ENCODE data around the gene TMCC1. TPM values are rescaled to one million over a fixed set of nuclear protein-coding genes. Genes with fewer than 3 reads are reported as not detected.
"Not testable (repeated sequence)": the region's sequence is repeated elsewhere in the genome, so short reads cannot be mapped to it uniquely, and the experiment has no call there.

The TMCC1 gene
- total RNA-seq, 2 donors from 2014 or later: 41.0 to 51.1 TPM

DNA sequence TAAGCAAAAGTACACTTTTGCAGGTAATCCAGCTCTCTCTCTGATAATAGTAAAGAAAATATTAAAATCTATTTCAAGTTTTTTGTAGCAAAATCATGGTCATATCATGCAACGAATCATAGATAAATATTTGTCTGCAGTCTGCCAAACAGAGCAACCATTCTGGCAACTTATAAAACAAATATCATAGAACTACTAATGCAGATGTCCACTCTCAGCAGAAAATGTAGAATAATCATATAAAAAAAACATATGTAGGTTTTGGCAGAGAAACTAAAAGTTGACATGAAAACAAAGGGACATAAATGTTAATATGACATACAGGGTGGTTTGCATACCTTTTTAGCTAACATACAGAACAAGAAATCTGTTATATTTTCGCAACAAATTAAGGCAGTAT is 12.2 kb downstream of the TMCC1 start:
- no peaks in the 10 kb centered on the region for H3K9me3 Mint-ChIP-seq
- Histone ChIP-seq H3K4me3 (ENCODE audit: low read length) (no peak overlapping the region), H3K4me1 (ENCODE audit: control insufficient read depth, insufficient read depth, low read length) (no peaks in the 10 kb centered on the region), H3K36me3 (ENCODE audit: control insufficient read depth, insufficient read depth, low read length) (peaks cover 41% of the 10 kb centered on the region), H3K9me3 (ENCODE audit: control insufficient read depth, low read length) (no peaks in the 10 kb centered on the region), H3K27me3 (ENCODE audit: control insufficient read depth, insufficient read depth, low read length, poor library complexity, severe bottlenecking) (no peaks in the 10 kb centered on the region), H3K9ac (ENCODE audit: extremely low read depth, low read length, poor library complexity, severe bottlenecking) (no peak overlapping the region), H3K27ac (ENCODE audit: low read depth, low read length) (no peak overlapping the region)
- 93% methylated on average over 2 of the region's 2 CpGs; no CpG with 5 or more reads in 1 of the 2 experiments for WGBS, 2 experiments (ENCODE audit: insufficient coverage in 1 of 2, insufficient read length in 1 of 2)
- TF ChIP-seq, protein P1, sequence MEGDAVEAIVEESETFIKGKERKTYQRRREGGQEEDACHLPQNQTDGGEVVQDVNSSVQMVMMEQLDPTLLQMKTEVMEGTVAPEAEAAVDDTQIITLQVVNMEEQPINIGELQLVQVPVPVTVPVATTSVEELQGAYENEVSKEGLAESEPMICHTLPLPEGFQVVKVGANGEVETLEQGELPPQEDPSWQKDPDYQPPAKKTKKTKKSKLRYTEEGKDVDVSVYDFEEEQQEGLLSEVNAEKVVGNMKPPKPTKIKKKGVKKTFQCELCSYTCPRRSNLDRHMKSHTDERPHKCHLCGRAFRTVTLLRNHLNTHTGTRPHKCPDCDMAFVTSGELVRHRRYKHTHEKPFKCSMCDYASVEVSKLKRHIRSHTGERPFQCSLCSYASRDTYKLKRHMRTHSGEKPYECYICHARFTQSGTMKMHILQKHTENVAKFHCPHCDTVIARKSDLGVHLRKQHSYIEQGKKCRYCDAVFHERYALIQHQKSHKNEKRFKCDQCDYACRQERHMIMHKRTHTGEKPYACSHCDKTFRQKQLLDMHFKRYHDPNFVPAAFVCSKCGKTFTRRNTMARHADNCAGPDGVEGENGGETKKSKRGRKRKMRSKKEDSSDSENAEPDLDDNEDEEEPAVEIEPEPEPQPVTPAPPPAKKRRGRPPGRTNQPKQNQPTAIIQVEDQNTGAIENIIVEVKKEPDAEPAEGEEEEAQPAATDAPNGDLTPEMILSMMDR (conservative IDR thresholded peaks at IDR 0.05): no peak
- H3K27me3 Mint-ChIP-seq (ENCODE audit: insufficient read depth): no peaks in the 10 kb centered on the region
- H3K27ac Mint-ChIP-seq: no peak overlapping the region
- DNase-seq: no peak
- H3K4me3 Mint-ChIP-seq: no peak overlapping the region
- peaks cover 11% of the 10 kb centered on the region for H3K4me1 Mint-ChIP-seq
- H3K36me3 Mint-ChIP-seq (ENCODE audit: low read depth): peaks cover 51% of the 10 kb centered on the region

DNA sequence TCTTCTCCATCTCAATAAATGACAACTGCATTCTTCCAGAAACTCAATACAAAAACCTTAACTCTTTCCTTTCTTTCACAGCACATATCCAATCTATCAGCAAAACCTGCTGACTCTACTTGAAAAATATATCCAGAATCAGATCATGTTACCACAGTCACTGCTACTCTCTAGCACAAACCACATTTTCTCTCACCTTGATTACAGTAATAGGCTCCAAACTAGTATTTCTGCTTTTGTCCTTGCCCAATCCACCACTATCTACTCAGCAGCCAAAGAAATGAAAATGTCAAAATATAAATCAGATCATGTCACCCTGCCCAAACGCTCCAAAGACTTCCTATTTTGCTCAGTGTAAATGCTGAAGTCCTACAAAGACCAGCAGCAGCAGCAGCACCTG is 15.2 kb downstream of the TMCC1 start:
- Mint-ChIP-seq H3K4me1 (peaks cover 11% of the 10 kb centered on the region), H3K4me3 (no peak overlapping the region), H3K9me3 (no peaks in the 10 kb centered on the region), H3K36me3 (ENCODE audit: low read depth) (peaks cover 50% of the 10 kb centered on the region), H3K27me3 (ENCODE audit: insufficient read depth) (no peaks in the 10 kb centered on the region), H3K27ac (no peak overlapping the region)
- Histone ChIP-seq H3K36me3 (ENCODE audit: control insufficient read depth, insufficient read depth, low read length) (peaks cover 69% of the 10 kb centered on the region), H3K4me3 (ENCODE audit: low read length) (no peak overlapping the region), H3K9me3 (ENCODE audit: control insufficient read depth, low read length) (no peaks in the 10 kb centered on the region), H3K27ac (ENCODE audit: low read depth, low read length) (no peak overlapping the region), H3K27me3 (ENCODE audit: control insufficient read depth, insufficient read depth, low read length, poor library complexity, severe bottlenecking) (no peaks in the 10 kb centered on the region), H3K9ac (ENCODE audit: extremely low read depth, low read length, poor library complexity, severe bottlenecking) (no peak overlapping the region), H3K4me1 (ENCODE audit: control insufficient read depth, insufficient read depth, low read length) (no peaks in the 10 kb centered on the region)
- no peak for DNase-seq
- 91% methylated on average over 1 of the region's 1 CpG; no CpG with 5 or more reads in 1 of the 2 experiments for WGBS, 2 experiments (ENCODE audit: insufficient coverage in 1 of 2, insufficient read length in 1 of 2)
- TF ChIP-seq, protein P1 (conservative IDR thresholded peaks at IDR 0.05): no peak

DNA sequence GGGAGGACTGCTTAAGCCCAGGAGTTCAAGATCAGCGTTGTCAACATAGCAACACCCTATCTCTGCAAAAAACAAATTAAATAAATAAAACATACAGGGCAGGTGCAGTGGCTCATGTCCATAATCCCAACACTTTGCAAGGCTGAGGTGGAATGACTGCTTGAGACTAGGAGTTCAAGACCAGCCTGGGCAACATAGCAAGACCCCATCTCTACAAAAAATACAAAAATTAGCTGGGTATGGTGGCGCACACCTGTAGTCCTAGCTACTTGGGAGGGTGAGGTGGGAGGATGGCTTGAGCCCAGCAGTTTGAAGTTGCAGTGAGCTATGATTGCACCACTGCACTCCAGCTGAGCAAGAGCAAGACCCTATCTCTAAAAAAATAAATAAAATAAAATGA is 19.0 kb downstream of the TMCC1 start:
- not testable (repeated sequence) for H3K9me3 Mint-ChIP-seq; H3K27me3 ChIP-seq (ENCODE audit: control insufficient read depth, insufficient read depth, low read length, poor library complexity, severe bottlenecking); H3K9ac ChIP-seq (ENCODE audit: extremely low read depth, low read length, poor library complexity, severe bottlenecking); H3K4me1 ChIP-seq (ENCODE audit: control insufficient read depth, insufficient read depth, low read length); H3K4me3 Mint-ChIP-seq; H3K27ac ChIP-seq (ENCODE audit: low read depth, low read length); DNase-seq; H3K9me3 ChIP-seq (ENCODE audit: control insufficient read depth, low read length); H3K4me3 ChIP-seq (ENCODE audit: low read length); H3K4me1 Mint-ChIP-seq; H3K27ac Mint-ChIP-seq; H3K27me3 Mint-ChIP-seq (ENCODE audit: insufficient read depth)
- WGBS, 2 experiments (ENCODE audit: insufficient coverage in 1 of 2, insufficient read length in 1 of 2): 92% methylated on average over 2 of the region's 2 CpGs; no CpG with 5 or more reads in 1 of the 2 experiments
- H3K36me3 ChIP-seq (ENCODE audit: control insufficient read depth, insufficient read depth, low read length): peaks cover 75% of the 10 kb centered on the region
- peaks cover 59% of the 10 kb centered on the region for H3K36me3 Mint-ChIP-seq (ENCODE audit: low read depth)

DNA sequence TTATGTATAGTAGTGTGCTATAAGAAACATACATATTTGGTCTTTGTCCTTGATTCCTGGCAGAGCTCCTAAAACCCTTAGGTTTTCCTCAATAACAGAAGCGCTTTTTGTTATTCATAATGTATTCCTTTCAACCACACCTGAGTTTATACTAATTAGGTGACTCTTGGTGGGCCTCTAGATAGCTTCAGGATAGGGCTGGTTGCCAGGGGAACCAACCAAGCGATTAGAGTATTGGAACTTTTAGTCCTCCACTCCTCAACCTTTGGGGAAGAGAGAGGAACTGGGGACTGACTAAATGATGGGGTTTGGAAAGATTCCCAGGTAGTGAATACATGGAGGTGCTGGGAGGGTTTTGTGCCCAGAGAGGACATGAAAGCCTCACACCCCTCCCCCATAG is 24.6 kb downstream of the TMCC1 start:
- H3K27ac ChIP-seq (ENCODE audit: low read depth, low read length): no peak overlapping the region
- H3K4me3 Mint-ChIP-seq: no peak overlapping the region
- no peaks in the 10 kb centered on the region for H3K9me3 ChIP-seq (ENCODE audit: control insufficient read depth, low read length)
- TF ChIP-seq, protein P1 (conservative IDR thresholded peaks at IDR 0.05): no peak
- no peak overlapping the region for H3K9ac ChIP-seq (ENCODE audit: extremely low read depth, low read length, poor library complexity, severe bottlenecking)
- no peaks in the 10 kb centered on the region for H3K27me3 Mint-ChIP-seq (ENCODE audit: insufficient read depth)
- no peaks in the 10 kb centered on the region for H3K4me1 ChIP-seq (ENCODE audit: control insufficient read depth, insufficient read depth, low read length)
- no peak overlapping the region for H3K4me3 ChIP-seq (ENCODE audit: low read length)
- H3K4me1 Mint-ChIP-seq: peaks cover 4% of the 10 kb centered on the region
- DNase-seq: no peak
- WGBS, 2 experiments (ENCODE audit: insufficient coverage in 1 of 2, insufficient read length in 1 of 2): 94% methylated on average over 2 of the region's 2 CpGs; no CpG with 5 or more reads in 1 of the 2 experiments
- peaks cover 49% of the 10 kb centered on the region for H3K36me3 Mint-ChIP-seq (ENCODE audit: low read depth)
- H3K27me3 ChIP-seq (ENCODE audit: control insufficient read depth, insufficient read depth, low read length, poor library complexity, severe bottlenecking): no peaks in the 10 kb centered on the region
- H3K27ac Mint-ChIP-seq: no peak overlapping the region
- H3K9me3 Mint-ChIP-seq: no peaks in the 10 kb centered on the region
- H3K36me3 ChIP-seq (ENCODE audit: control insufficient read depth, insufficient read depth, low read length): peaks cover 58% of the 10 kb centered on the region

Measured in endodermal cell (in vitro differentiated cells).